ENCODE measurements around the gene CUL4A.

Gene CUL4A

DNA sequence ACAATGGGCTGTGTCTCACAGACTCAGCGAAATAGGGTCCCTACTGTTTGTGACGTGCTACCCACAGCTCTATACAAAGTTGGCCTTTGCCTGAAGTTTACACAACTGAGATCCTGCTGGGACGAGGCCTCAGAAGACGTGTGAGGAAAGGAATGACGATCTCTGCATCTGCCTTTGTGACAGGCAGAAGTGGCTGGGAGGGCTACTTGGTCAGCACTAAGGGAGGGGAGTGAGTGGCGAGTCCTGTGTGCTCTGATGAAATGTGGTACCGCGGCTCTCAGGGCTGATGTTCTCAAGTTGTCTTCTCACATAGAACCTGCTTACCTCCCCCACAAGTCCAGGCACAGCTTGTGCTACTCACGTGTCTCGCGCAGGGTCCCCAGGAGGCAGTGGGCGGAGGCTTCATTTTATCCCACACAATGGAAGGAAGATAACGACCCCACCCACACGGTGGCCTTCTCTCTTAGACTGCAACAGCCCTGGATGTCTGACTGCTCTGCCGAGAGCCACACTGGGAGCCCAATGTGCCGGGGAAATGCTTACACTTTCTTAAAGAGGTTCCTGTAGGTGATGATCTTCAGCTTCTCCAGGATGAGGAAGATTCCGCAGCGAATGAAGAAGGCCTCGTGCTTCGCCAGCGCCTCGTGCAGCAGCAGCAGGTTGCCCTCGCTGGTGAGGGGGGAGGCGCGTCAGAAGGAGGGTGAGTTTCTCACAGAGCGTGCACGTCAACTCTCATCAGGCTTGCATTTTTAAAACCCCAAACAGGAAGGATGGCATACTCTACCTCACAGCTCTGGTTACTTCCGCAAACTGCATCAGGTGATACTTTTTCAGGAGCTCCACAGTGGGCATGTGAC, 29.8 kb upstream of the CUL4A start:
- in situ Hi-C loops (cut with MboI; ENCODE audit: low sequenced_read_pairs), result no loop called here

DNA sequence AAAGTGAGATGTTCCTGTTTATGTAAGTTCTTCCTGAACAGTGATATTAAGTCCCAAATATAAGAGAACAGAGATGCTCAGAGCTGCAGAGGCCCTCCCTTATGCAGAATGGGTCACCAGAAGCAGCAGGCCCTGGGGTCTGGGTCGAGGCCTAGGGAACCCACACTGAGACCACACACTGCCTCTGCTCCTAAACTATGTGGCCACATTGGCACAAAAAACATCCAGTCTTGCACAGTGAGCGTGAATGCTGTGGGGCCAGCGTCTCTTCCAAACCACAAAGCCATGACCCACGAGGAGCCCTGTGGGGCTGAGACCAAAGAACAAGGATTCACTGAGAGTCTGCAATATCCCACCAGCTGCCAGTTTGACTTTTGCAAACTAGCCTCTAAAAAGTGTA, 27.4 kb upstream of the CUL4A start:
- in situ Hi-C loops (cut with MboI; ENCODE audit: low sequenced_read_pairs), result no loop called here

DNA sequence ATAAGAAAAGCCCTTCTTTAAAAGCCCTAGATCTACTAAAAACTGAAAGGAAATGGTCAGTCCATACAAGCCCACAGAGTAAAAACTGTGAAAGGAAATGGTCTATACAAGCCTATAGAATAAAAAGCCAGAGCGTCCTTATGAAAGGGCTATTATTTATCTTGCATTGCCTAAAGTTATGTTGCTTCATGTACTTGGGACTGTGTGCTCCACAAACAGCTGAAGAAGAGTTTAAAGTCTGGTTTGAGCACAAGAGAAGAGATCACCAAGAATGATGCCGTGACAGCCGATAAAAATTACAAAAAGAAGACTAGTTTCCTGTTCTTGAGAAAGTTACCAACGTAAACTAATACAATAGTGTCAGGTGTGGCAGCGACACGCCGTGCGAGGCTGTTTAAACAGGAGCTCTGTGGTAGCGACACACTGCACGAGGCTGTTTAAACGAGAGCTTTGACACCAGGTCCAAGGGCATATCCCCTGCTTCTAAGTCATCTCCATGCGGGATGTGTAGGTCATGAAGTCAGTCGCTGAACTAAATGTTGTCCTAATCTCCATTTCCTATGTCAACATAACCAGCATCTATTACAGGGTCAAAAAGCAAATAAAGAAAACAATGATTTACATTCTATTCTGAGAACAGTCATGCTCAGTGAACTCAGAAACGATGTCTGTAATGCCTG, 25.8 kb upstream of the CUL4A start:
- in situ Hi-C loops (cut with MboI; ENCODE audit: low sequenced_read_pairs), result no loop called here

DNA sequence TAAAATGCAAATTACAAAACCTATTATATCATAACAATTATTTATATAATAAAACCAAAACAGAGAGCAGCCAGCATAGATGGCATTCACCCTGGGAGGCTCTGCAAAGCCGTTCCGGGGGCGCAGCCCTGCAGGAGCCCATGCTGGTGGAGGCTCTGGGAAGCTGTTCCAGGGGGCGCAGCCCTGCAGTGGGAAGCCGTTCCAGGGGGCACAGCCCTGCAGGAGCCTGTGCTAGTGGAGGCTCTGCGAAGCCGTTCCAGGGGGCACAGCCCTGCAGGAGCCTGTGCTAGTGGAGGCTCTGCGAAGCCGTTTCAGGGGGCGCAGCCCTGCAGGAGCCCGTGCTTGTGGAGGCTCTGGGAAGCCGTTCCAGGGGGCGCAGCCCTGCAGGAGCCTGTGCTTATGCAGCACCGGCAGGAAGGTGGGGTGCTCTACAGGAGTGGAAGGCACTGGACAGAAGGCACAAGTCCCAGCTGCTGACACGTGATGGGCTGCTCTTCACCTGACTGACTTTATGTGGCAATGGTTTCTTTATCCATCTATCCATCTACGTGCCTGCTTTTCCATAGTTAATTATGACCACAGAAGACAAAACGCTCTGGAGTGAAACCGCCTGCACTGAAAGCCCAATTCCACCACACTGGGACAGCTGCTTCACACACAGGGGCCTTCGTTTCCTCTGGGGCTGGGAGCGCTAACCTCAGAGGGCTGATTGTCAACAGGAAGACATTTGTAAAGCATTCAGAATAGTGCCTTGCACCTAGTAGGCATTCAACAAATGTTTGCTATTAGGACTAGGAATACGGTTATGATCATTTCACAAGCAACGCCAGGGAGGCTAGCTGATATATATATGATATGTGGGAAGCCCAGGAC, 24.6 kb upstream of the CUL4A start:
- in situ Hi-C loops (cut with MboI; ENCODE audit: low sequenced_read_pairs), result no loop called here

DNA sequence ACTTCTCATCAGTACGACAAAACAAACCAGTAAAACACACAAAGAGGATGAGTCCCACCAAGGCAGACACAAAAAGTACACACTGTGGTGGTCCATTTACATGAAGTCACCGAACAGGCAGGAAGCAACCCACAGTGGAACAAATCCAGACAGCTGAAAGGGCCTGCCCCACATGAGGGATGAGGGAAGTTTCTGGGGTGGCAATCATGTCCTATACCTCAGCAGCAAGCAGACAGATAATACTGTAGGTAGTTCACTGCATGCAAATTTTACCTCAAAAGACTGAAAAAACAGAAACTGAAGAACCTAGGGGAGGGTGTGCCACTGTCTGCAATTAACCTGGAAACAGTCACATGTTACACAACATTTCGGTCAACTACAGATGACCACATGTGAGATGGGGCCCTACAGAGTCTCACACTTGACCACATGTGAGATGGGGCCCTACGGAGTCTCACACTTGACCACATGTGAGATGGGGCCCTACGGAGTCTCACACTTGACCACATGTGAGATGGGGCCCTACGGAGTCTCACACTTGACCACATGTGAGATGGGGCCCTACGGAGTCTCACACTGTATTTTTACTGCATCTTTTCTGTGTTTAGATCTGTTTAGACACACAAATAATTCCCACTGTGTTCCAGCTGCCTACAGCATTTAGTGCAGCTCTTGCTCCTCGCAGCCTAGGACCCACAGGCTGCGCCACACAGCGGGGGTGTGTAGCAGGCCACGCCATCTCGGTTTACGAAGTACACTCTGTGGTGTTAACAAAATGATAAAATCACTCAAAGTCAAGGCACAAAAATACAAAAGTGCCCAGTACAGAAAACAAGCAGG, 23.1 kb upstream of the CUL4A start:
- in situ Hi-C loops (cut with MboI; ENCODE audit: low sequenced_read_pairs), result no loop called here

DNA sequence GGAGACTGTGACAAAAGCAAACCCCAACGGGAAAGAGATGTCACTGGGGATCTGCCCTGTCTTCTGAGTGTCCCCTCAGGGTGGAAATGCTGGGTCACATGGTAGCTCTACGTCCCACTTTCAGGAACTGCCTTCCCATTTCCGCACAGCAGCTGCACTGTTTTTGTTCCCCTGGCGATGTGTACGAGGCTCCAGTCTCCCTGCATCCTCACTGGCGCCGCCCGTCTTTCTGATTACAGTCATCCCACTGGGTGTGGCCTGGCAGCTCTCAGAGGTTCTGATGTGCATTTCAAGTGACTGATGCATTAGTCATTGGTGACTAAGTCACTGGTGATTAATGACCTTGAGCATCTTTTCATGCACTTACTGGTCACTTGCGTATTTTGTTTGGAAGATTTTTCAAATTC, 22.1 kb upstream of the CUL4A start:
- in situ Hi-C loops (cut with MboI; ENCODE audit: low sequenced_read_pairs), result no loop called here

DNA sequence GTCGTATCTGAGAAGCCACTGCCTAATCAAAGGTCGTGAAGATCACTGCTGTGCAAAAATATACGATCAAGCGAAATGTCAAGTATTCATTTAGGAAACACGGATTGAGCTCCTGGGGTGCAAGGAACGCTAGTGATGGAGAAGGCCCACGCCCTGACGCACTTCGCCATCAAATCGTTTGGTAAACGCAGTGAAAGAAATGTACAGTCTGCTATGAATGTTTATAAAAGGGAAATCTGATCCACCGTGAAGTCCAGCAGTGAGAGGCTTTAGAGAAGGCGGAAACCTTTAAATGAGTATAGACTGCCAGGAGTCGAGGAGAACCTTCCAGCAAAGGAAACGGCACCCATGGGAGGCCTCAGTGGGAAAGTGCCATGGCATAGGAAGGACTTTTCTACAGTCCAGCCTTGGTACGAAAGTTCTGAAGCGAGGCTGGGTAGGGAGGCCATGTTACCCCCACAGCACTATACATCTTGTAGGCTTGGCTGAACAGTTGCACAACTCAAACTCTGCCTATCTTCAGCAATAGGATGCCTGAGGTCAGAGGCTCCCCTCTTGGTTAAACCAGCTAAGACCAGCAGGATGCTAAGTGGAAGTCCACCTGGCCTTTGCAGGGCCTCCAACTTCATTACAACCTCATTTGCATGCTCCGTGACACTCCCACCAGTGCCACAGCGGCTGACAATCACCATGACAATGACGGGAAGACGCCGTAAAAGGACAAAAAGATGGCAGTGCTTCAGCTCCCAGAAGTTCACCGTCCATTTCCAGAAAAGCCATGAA, 21.3 kb upstream of the CUL4A start:
- in situ Hi-C loops (cut with MboI; ENCODE audit: low sequenced_read_pairs), result no loop called here

DNA sequence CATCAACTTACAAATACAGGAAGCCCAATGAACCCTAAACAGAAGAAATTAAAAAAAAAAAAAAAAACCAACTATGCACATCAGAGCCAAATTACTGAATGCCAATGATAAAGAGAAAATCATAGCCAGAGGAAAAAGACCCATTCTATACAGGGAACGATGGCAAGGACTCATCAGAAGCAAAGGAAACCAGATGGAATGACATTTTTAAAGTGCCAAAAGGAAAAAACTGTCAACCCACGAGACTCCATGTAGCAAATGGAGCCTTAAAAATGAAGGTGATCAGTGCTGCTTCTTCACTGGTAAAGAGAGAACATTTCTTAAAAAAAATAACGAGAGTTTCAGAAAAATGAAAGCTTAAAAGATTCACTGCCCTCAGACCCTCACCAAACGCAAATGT, 19.2 kb upstream of the CUL4A start:
- in situ Hi-C loops (cut with MboI; ENCODE audit: low sequenced_read_pairs), result no loop called here

DNA sequence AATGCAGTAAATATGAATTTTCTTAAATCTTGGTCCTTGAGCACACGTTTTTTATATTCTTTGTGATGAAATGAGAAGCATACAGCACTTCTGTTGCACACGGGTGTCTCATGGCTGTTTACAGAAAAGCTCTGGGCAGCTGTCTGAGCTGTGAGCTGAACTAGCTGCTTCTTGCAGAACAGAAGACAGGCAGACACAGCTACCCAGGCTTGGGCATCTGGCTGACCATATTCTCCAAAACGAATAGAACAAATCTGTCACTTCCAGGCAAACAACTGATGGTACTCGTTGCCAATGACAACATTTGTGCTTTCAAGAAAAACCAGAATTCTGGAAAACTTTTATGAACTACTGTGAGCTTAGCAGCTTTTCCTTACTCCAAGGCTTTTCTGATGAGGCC, 17.1 kb upstream of the CUL4A start:
- in situ Hi-C loops (cut with MboI; ENCODE audit: low sequenced_read_pairs), result no loop called here

DNA sequence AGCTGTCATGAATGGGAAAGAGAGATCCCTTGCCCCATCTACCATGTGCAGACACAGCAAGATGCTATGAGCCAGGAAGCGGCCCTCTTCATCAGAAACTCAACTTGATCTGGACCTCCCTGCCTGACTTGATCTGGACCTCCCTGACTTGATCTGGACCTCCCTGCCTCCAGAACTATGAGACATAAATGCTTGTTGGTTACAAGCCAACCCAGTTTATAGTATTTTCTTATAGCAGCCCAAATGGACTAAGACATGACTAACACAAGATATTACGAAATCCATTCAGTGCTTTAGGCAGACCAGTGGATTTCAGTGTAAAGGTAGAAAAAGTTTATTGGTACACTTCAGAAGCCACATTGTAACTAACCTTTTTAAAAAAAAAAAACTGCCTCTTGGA, 16.5 kb upstream of the CUL4A start:
- in situ Hi-C loops (cut with MboI; ENCODE audit: low sequenced_read_pairs), result no loop called here

DNA sequence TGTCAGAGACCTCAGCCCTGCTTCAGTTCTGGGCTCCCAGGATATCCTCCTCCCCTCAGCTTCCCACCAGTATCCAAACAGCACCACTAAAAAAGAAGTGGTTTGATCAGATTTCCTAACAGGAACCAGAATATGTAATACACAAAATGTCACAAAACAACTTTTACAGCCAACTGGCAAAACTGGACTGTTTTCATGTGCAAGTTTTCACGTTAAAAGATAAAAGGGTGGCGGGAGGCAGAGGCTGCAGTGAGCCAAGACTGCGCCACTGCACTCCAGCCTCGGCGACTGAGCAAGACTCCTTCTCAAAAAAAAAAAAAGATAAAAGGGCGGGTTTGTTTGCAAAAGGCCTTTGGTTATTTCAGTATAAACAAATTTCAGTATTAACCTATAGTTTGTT, 14.1 kb upstream of the CUL4A start:
- in situ Hi-C loops (cut with MboI; ENCODE audit: low sequenced_read_pairs), result no loop called here

DNA sequence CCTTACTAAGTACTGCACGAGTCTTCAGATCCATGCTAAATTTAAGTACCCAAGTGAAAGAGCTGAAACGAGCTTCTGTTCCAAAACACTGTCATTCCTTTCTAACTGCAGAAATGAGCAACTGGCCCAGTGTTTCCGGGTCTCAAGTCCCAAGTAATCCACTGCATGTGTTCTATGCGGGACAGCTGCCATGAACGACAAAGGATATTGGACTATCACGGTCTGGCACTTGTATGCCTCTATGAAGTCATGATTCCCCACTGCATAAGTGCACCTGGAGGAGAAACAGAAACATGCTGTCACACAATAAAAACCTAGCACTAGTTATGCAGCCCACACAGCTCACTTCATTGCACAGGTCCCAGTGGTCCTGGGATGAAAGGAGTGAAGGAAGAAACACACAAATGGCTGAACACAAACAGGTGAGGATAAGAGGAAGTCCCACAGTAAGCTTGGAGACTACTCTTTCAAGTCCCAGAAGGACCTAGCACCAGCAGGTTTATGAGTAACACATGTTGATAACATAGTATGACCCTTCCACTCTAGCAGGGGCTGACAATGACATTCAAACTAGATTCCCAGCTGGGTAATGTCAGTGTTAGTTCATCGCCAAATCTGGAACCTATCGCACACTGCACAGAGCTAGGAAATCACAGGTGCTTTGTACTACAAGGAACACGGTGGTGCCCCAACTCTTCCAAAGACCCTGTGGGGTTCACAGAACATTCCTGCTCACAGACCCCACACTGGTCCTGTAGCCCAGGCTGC, 12.3 kb upstream of the CUL4A start:
- in situ Hi-C loops (cut with MboI; ENCODE audit: low sequenced_read_pairs), result no loop called here

DNA sequence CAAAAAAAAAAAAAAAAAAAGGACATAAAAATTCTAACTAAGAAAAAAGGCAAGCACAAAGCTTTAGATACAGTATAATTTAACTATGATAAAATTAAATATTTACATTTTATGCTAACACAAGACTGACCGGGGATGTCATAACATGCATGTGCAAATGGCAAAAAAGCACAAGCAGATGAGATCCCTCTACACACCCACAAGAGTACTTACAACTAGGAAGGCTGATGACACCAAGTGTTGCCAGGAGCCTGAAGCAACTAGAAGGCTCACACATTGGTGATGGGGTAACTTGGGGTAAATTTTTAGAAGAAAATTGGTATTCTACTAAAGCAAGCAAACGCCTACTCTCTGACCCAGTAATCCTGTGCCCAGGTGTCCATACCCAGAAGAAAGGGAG, 7.6 kb upstream of the CUL4A start:
- in situ Hi-C loops (cut with MboI; ENCODE audit: low sequenced_read_pairs), result no loop called here

DNA sequence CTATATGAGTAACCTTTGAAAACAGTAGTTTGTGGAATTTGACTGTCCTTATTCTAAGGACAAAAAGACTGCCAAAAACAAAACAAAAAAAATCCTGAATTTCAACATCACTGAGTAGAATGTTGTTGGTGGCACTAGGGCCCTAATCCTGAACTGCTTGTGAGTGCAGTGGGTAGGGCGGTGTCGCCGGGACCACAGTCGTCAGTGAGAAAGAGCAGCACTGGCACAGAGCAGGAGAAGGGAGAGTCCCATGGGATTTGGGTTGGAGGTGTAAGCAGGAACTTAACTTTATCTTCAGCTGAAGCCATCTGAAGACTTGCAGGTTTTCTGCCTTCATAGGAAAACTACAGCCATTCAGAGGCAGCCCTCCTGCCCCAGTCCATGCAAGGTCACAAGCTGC, 6.5 kb upstream of the CUL4A start:
- in situ Hi-C loops (cut with MboI; ENCODE audit: low sequenced_read_pairs), result no loop called here

DNA sequence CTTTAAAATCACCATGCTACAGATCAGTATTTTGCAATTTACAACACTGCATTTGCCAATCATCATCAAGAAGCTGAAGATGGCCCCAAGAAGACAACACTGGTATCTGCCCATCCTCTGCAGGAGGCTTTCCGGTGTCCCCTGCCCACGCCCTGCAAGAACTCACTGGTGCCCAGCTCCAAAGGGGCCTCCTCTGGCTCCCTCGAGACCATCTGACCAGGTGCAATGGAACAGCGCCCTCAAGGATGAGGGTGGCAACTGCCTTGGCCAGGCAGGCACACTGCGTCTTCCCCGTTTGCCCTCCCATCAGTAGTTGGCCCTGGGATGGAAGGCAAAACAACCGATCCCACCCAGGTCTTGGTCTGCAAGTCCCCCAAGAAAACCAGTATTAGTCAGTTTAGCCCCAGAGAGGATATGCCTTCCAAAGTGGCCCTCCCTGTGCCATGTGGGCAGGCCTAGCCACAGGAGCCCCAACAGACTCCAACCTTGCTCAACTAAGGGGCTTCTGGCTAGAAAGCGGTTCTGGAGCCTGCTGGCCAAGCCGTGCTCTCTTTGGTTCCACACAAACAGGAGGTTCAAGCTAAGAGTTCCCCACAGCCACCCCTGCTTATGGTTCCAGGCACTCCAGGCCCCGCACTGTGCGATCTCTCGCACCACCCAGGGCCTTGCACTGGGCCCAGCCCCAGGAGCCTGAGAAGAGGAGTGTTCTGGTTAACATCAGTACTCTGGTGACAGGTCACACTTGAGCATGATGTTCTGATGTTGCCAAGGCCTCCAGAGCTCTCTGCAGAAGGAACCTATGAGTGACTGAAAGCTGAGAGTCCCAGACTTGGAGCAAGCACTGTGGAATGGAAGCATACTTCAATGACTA, 5.7 kb upstream of the CUL4A start:
- in situ Hi-C loops (cut with MboI; ENCODE audit: low sequenced_read_pairs), result no loop called here

DNA sequence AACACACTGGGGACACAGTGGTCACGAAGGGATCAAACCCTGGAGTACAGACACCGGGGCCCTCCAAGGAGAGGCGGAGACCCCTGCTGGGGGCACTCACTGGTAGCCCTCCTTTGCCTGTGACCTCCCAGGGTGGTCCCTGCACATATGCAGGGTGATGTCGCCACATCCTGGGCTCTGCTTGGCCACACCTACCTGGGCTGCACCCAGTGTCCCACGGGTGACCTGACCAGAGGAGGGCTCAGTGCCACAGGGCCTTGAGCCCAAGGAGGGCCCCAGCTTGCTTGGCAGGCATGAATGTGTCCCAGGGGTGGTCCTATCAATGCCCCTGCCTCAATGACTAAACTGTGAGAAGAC, 5.1 kb upstream of the CUL4A start:
- in situ Hi-C loops (cut with MboI; ENCODE audit: low sequenced_read_pairs), result no loop called here

DNA sequence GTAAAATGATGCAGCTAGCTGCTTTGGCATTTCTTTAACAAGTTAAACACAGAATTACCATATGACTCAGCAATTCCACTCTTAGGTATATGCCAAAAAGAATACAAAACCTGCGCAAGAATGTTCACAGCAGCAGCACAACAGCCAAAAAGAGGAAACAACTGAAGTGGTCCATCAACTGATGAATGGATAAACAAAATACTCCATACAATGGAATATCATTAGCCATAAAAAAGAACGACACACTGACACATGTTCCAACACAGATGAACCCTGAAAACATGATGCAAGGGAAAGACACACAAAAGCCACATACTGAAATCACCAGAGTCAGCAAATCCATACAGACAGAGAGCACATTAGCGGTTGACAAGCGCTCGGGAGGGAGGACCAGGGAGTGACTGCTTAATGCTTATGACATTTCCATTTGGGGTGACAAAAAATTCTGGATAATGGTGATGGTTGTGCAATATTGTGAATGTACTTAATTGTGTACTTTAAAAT, 3.9 kb upstream of the CUL4A start:
- in situ Hi-C loops (cut with MboI; ENCODE audit: low sequenced_read_pairs), result no loop called here

DNA sequence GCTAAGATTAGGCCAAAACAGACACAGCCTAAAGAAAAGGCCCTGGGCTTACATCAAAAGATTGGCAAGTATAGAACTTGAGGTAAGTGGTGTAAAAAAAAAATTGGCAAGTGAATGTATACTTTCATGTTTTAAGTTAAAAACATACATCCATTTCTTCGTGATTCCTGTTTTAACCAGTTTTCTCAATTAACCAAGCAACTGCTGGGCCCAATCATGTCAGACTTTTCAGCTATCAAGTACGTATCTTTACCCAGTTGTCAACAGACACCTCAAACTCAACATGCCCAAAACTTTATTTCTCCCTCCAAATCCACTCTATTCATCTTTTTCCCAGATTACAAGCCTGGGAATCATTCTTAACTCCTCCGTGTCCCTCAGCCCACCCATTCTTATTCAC, 2.0 kb upstream of the CUL4A start:
- in situ Hi-C loops (cut with MboI; ENCODE audit: low sequenced_read_pairs), result no loop called here
